Measurements from ENCODE around the gene CERS3.

- TF ChIP-seq TAF1 (IDR thresholded peaks at IDR 0.05; ENCODE audit: borderline replicate concordance, low read depth, low read length) (no peak), POLR2AphosphoS5 (IDR thresholded peaks at IDR 0.05; ENCODE audit: low read depth, low read length) (no peak), POLR2A (IDR thresholded peaks at IDR 0.05; ENCODE audit: low read depth, low read length) (no peak)
Measured at GRCh38 chr15:100526027-100526481, 2.7 kb downstream of the CERS3 start.

Measured in GM12892 (cell line).